Measurements from ENCODE around the gene ADCY4. TPM values are rescaled to one million over a fixed set of nuclear protein-coding genes. Genes with fewer than 3 reads are reported as not detected.
A peak's percentile ranks its signal among the peaks of the same experiment; 100 is the strongest.

ADCY4 gene
- total RNA-seq, 1 donor from 2014 or later, result 3.3 TPM

DNA sequence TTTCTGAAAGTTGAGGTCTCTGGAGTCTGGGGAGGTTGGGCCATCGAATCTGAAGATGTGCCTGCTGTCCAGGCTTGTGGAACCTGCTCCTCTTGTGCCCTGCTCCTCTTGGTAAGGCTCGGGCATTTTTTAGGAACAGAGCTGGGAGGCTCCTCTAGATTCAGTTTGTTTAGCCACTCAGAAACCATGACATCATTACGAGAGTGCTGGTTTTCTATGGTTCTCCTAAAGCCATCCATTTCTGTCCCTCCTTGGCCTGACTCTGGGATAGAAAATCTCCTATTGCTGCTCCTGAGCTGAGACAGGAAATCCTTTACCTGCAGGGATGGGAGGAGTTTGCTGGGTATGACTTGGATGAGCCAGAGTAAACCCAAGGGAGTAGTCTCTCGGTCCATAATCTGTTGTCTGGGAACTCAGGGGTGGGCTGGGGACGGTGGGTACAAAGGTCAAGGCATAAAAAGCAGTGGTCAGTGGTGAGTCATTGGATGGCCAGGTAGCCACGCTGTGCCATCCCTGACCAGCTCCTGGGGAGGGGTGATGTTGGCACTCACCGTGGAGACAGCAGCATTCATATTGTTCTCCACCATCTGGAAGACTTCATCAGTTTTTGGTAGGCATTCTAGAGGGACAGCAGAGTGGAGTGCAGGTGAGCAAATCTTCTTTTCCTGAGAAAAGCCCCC is 2.4 kb upstream of the ADCY4 start:
- TF ChIP-seq, protein P1, sequence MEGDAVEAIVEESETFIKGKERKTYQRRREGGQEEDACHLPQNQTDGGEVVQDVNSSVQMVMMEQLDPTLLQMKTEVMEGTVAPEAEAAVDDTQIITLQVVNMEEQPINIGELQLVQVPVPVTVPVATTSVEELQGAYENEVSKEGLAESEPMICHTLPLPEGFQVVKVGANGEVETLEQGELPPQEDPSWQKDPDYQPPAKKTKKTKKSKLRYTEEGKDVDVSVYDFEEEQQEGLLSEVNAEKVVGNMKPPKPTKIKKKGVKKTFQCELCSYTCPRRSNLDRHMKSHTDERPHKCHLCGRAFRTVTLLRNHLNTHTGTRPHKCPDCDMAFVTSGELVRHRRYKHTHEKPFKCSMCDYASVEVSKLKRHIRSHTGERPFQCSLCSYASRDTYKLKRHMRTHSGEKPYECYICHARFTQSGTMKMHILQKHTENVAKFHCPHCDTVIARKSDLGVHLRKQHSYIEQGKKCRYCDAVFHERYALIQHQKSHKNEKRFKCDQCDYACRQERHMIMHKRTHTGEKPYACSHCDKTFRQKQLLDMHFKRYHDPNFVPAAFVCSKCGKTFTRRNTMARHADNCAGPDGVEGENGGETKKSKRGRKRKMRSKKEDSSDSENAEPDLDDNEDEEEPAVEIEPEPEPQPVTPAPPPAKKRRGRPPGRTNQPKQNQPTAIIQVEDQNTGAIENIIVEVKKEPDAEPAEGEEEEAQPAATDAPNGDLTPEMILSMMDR (IDR thresholded peaks at IDR 0.05), result no peak
- DNase-seq (ENCODE audit: low spot score), result no peak
- Mint-ChIP-seq H3K4me1 (ENCODE audit: low read depth) (peaks cover 29% of the 10 kb centered on the region), H3K4me3 (ENCODE audit: unreplicated experiment) (no peak overlapping the region), H3K27ac (ENCODE audit: unreplicated experiment) (no peak overlapping the region), H3K9me3 (ENCODE audit: low read depth) (no peaks in the 10 kb centered on the region), H3K27me3 (ENCODE audit: low read depth) (peaks cover 17% of the 10 kb centered on the region), H3K36me3 (ENCODE audit: low read depth) (no peaks in the 10 kb centered on the region)

DNA sequence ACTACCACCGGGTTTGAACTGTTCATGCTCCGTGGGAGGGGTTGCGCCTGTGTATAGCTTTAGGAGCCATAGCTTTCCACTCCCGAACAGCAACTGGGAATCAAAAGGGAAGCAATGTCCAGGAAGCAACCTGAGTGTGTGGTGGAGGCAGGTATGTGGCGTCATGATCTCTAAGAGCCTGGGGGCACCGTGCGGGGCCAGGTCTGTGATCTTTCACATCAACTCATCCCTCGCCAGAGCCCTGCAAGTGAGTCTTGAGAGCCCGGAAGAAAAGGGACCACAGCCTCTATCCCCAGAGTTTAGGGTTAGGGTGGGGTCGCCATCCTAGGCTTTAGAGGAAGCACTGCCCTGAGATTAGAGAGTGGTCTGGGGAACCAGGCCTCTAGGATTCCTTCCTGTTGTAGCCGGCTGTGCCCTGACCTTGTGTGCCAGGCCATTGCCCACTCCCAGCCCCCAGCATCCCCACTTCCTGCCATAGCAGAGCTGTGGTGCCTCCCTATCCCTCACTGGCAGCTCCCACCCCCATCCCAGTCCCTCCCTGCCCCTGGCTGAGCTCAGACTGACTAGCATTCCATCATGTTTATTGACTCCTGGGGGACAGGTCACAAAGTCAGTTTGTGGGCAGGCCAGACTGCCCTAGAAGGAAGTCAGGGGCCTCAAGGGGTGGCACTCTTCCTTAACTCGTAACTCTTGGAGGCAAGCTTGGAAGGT is 745 bp upstream of the ADCY4 start:
- H3K27me3 Mint-ChIP-seq (ENCODE audit: low read depth), result peaks cover 18% of the 10 kb centered on the region
- TF ChIP-seq, protein P1 (IDR thresholded peaks at IDR 0.05), result no peak
- H3K27ac Mint-ChIP-seq (ENCODE audit: unreplicated experiment), result no peak overlapping the region
- no peaks in the 10 kb centered on the region for H3K9me3 Mint-ChIP-seq (ENCODE audit: low read depth)
- no peaks in the 10 kb centered on the region for H3K36me3 Mint-ChIP-seq (ENCODE audit: low read depth)
- DNase-seq (ENCODE audit: low spot score), result no peak
- H3K4me1 Mint-ChIP-seq (ENCODE audit: low read depth), result peaks cover 33% of the 10 kb centered on the region
- H3K4me3 Mint-ChIP-seq (ENCODE audit: unreplicated experiment), result peak overlapping the region; percentile 59

DNA sequence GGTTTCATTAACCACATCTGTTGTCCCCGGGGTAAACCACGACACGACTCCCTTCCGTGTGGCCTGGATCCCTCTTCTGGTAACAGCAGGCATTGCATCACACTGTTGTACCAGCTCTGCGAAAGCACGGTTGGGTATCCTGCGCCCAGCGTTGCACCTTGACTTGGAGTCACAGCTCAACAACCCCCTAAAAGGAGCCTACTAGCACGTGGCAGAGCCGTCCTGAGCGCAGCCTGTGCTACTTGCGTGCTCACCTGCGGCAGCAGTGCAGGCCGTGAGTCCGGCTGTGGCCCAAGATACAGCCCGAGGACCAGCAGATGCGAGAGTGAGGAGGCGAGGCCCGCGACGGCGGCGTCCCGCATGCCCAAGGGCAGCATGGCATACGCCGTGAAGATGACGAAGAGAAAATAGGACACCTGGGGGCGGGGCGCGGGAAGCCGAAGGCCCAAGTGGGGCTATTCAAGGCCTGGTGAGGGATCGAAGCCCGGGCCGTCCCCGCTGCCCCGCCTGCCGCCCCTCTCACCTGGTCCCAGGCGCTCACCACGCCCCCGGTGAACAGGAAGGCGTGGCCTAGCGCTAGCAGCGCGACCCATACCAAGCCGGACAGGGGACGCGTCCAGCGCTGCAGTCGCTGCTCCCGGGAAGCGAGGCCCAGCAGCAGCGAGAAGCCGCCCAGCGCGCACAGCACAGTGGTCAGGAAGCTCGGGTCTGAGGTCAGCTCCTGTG is 2.4 kb downstream of the ADCY4 start:
- no peak overlapping the region for H3K27ac Mint-ChIP-seq (ENCODE audit: unreplicated experiment)
- peak overlapping the region; percentile 56 for H3K4me3 Mint-ChIP-seq (ENCODE audit: unreplicated experiment)
- H3K27me3 Mint-ChIP-seq (ENCODE audit: low read depth), result peaks cover 5% of the 10 kb centered on the region
- DNase-seq (ENCODE audit: low spot score), result no peak
- TF ChIP-seq, protein P1 (IDR thresholded peaks at IDR 0.05), result peak; percentile 81
- H3K36me3 Mint-ChIP-seq (ENCODE audit: low read depth), result no peaks in the 10 kb centered on the region
- no peaks in the 10 kb centered on the region for H3K9me3 Mint-ChIP-seq (ENCODE audit: low read depth)
- peaks cover 33% of the 10 kb centered on the region for H3K4me1 Mint-ChIP-seq (ENCODE audit: low read depth)

DNA sequence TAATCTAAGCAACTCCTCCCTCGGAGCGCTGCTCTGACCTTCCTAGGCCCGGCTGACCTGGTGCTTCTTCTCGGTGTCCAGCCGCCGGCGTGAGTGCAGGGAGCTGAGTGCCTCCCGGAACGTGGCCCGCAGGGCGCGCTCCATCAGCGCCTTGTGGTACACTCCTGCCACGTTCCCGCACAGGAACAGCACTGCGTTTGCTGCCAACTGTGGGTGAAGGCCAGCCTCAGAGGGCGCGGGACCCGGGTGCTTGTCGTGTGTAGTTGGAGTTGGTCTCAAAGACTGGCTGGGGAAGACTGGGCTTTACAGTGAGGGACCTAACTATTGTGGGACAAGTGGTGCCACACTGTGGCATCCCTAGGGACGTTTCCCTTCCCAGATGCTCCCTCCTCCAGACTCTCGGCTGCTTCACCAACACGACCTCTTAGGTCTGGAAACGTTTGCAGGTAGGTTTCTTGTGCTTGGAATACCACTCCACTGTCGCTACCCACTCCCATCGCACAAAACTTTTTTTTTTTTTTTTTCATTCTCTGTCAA is 3.1 kb downstream of the ADCY4 start:
- no peak overlapping the region for H3K4me3 Mint-ChIP-seq (ENCODE audit: unreplicated experiment)
- H3K27ac Mint-ChIP-seq (ENCODE audit: unreplicated experiment), result no peak overlapping the region
- DNase-seq (ENCODE audit: low spot score), result no peak
- H3K27me3 Mint-ChIP-seq (ENCODE audit: low read depth), result peaks cover 5% of the 10 kb centered on the region
- peaks cover 33% of the 10 kb centered on the region for H3K4me1 Mint-ChIP-seq (ENCODE audit: low read depth)
- no peaks in the 10 kb centered on the region for H3K9me3 Mint-ChIP-seq (ENCODE audit: low read depth)
- TF ChIP-seq, protein P1 (IDR thresholded peaks at IDR 0.05), result no peak
- H3K36me3 Mint-ChIP-seq (ENCODE audit: low read depth), result no peaks in the 10 kb centered on the region

Measured in chondrocyte (in vitro differentiated cells).